ENCODE data around the gene D2HGDH.

The D2HGDH gene

DNA sequence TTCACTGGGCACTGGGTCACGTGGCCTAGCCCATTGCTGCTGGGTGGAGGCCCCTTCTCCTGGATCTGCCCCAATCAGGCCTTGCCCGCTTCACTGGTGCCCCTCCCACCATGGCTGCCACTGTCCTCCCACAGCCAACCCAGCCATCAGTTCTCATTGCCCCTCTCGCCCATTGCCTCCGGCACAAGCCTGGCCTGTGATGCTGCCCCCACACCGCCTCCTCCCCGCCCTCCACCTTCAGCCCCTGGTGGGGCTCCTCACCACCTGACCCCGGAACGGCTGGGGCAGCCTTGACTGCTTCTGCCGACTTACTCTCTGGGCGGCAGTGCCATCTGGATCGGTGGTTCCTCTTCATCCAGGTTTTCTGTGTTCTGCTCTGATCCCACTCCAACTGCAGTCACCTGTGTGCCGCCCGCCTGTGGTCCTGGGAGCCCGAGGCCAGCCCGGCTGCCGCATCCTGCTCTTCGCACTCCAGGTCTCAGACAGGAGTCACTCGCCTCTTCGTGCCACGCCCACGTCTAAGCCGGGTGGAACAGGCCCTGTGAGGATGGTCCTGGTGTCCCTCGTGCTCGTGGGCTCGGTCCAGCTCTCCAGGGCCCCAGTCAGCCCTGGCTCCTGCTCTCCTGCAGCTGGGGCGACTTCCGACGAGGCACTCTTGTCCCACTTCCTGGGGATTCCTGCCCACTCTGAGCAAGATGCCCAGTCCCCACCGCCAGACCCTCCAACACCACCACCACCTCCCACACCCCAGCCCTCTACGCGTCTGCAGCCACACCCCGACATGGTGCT is 14.2 kb downstream of the D2HGDH start:
- no peak overlapping the region for H3K4me2 ChIP-seq (ENCODE audit: insufficient read depth, low read length, poor library complexity, severe bottlenecking)
- peak overlapping the region; percentile 70 for H3K9ac ChIP-seq (ENCODE audit: low read depth, low read length, poor library complexity)
- peaks cover 3 to 24% of the 10 kb centered on the region in 2 donors for H3K9me3 ChIP-seq (replicated peaks in 1 of 2; ENCODE audit: control insufficient read depth in 2 of 2, insufficient read depth in 1 of 2, low read depth in 1 of 2, low read length in 2 of 2)
- no peak overlapping the region for H3K23ac ChIP-seq (ENCODE audit: low read depth, low read length, poor library complexity)
- no peaks in the 10 kb centered on the region for H3K27me3 ChIP-seq (ENCODE audit: control insufficient read depth in 3 of 3, insufficient read depth in 3 of 3, low read depth in 1 of 3, low read length in 3 of 3)
- H3K4me1 ChIP-seq (ENCODE audit: control insufficient read depth in 2 of 2, insufficient read depth in 1 of 2, low read depth in 1 of 2, low read length in 2 of 2) = peaks cover 0 to 2% of the 10 kb centered on the region in 2 donors
- H3K14ac ChIP-seq (ENCODE audit: low read length) = no peak overlapping the region
- peaks cover 29 to 62% of the 10 kb centered on the region in 2 donors for H3K36me3 ChIP-seq (replicated peaks in 1 of 2; ENCODE audit: control insufficient read depth in 2 of 2, insufficient read depth in 2 of 2, low read length in 2 of 2)
- H2BK120ac ChIP-seq (ENCODE audit: low read depth, low read length) = no peak overlapping the region
- H3K4ac ChIP-seq (ENCODE audit: low read length) = no peak overlapping the region
- H3K4me3 ChIP-seq (ENCODE audit: low read length in 2 of 2) = no peak overlapping the region
- no peak overlapping the region for H2BK12ac ChIP-seq (ENCODE audit: low read length)
- H2AK5ac ChIP-seq (ENCODE audit: low read depth, low read length) = no peak overlapping the region
- H2BK15ac ChIP-seq (ENCODE audit: low read length) = no peak overlapping the region
- peaks cover 6% of the 10 kb centered on the region for H3K79me1 ChIP-seq (ENCODE audit: low read depth, low read length)
- no peak overlapping the region for H2BK5ac ChIP-seq (ENCODE audit: low read length)
- no CpG with 5 or more reads among the region's 32 CpGs for WGBS, 2 donors (ENCODE audit: extremely low coverage in 2 of 2, insufficient read length in 2 of 2, insufficient replicate concordance in 1 of 2)
- H4K91ac ChIP-seq (ENCODE audit: low read depth, low read length, poor library complexity) = no peak overlapping the region
- H2AFZ ChIP-seq (ENCODE audit: low read length) = no peak overlapping the region
- H4K8ac ChIP-seq (ENCODE audit: low read depth, low read length) = no peak overlapping the region
- no peak overlapping the region for H3K27ac ChIP-seq (replicated peaks; ENCODE audit: low read length)
- no peak overlapping the region for H3K18ac ChIP-seq (ENCODE audit: low read length)
- DNase-seq (ENCODE audit: low spot score) = no peak

GRCh38 chr2:241750076-241750840 is 15.8 kb downstream of the D2HGDH start:
- peaks cover 0 to 2% of the 10 kb centered on the region in 2 donors for H3K4me1 ChIP-seq (ENCODE audit: control insufficient read depth in 2 of 2, insufficient read depth in 1 of 2, low read depth in 1 of 2, low read length in 2 of 2)

GRCh38 chr2:241751152-241751551 is 16.7 kb downstream of the D2HGDH start:
- H2BK120ac ChIP-seq (ENCODE audit: low read depth, low read length) = no peak overlapping the region
- no peak overlapping the region for H2AFZ ChIP-seq (ENCODE audit: low read length)
- H3K4me3 ChIP-seq (ENCODE audit: low read length in 2 of 2) = no peak overlapping the region
- H3K18ac ChIP-seq (ENCODE audit: low read length) = peak overlapping the region; percentile 5
- H3K14ac ChIP-seq (ENCODE audit: low read length) = no peak overlapping the region
- no peak overlapping the region for H2BK5ac ChIP-seq (ENCODE audit: low read length)
- no peak overlapping the region for H3K9ac ChIP-seq (ENCODE audit: low read depth, low read length, poor library complexity)
- peaks cover 10% of the 10 kb centered on the region for H3K79me1 ChIP-seq (ENCODE audit: low read depth, low read length)
- H2BK12ac ChIP-seq (ENCODE audit: low read length) = no peak overlapping the region
- DNase-seq (ENCODE audit: low spot score) = no peak
- no peak overlapping the region for H2AK5ac ChIP-seq (ENCODE audit: low read depth, low read length)
- no peak overlapping the region for H3K27ac ChIP-seq (replicated peaks; ENCODE audit: low read length)
- peaks cover 20 to 49% of the 10 kb centered on the region in 2 donors for H3K36me3 ChIP-seq (replicated peaks in 1 of 2; ENCODE audit: control insufficient read depth in 2 of 2, insufficient read depth in 2 of 2, low read length in 2 of 2)
- H3K4me2 ChIP-seq (ENCODE audit: insufficient read depth, low read length, poor library complexity, severe bottlenecking) = no peak overlapping the region
- H3K4ac ChIP-seq (ENCODE audit: low read length) = no peak overlapping the region
- H4K91ac ChIP-seq (ENCODE audit: low read depth, low read length, poor library complexity) = no peak overlapping the region
- H3K23ac ChIP-seq (ENCODE audit: low read depth, low read length, poor library complexity) = no peak overlapping the region
- peaks cover 0 to 6% of the 10 kb centered on the region in 2 donors for H3K9me3 ChIP-seq (replicated peaks in 1 of 2; ENCODE audit: control insufficient read depth in 2 of 2, insufficient read depth in 1 of 2, low read depth in 1 of 2, low read length in 2 of 2)
- no CpG with 5 or more reads among the region's 15 CpGs for WGBS, 2 donors (ENCODE audit: extremely low coverage in 2 of 2, insufficient read length in 2 of 2, insufficient replicate concordance in 1 of 2)
- no peak overlapping the region for H4K8ac ChIP-seq (ENCODE audit: low read depth, low read length)
- peaks cover 0 to 2% of the 10 kb centered on the region in 2 donors for H3K4me1 ChIP-seq (ENCODE audit: control insufficient read depth in 2 of 2, insufficient read depth in 1 of 2, low read depth in 1 of 2, low read length in 2 of 2)
- no peaks in the 10 kb centered on the region for H3K27me3 ChIP-seq (ENCODE audit: control insufficient read depth in 3 of 3, insufficient read depth in 3 of 3, low read depth in 1 of 3, low read length in 3 of 3)
- no peak overlapping the region for H2BK15ac ChIP-seq (ENCODE audit: low read length)

More at GRCh38 chr2:241750076-241750840, 15.8 kb downstream of the D2HGDH start:
- DNase-seq (ENCODE audit: low spot score) = no peak
- H3K4me2 ChIP-seq (ENCODE audit: insufficient read depth, low read length, poor library complexity, severe bottlenecking) = no peak overlapping the region
- H3K27ac ChIP-seq (replicated peaks; ENCODE audit: low read length) = no peak overlapping the region
- no peaks in the 10 kb centered on the region for H3K27me3 ChIP-seq (ENCODE audit: control insufficient read depth in 3 of 3, insufficient read depth in 3 of 3, low read depth in 1 of 3, low read length in 3 of 3)
- no CpG with 5 or more reads among the region's 22 CpGs for WGBS, 2 donors (ENCODE audit: extremely low coverage in 2 of 2, insufficient read length in 2 of 2, insufficient replicate concordance in 1 of 2)
- no peak overlapping the region for H2AFZ ChIP-seq (ENCODE audit: low read length)
- H2BK15ac ChIP-seq (ENCODE audit: low read length) = no peak overlapping the region
- peaks cover 21 to 46% of the 10 kb centered on the region in 2 donors for H3K36me3 ChIP-seq (replicated peaks in 1 of 2; ENCODE audit: control insufficient read depth in 2 of 2, insufficient read depth in 2 of 2, low read length in 2 of 2)
- H3K18ac ChIP-seq (ENCODE audit: low read length) = no peak overlapping the region
- H3K23ac ChIP-seq (ENCODE audit: low read depth, low read length, poor library complexity) = peak overlapping the region; percentile 95
- no peak overlapping the region for H3K4me3 ChIP-seq (ENCODE audit: low read length in 2 of 2)
- H3K4ac ChIP-seq (ENCODE audit: low read length) = no peak overlapping the region
- no peak overlapping the region for H2BK5ac ChIP-seq (ENCODE audit: low read length)
- H3K9me3 ChIP-seq (replicated peaks in 1 of 2; ENCODE audit: control insufficient read depth in 2 of 2, insufficient read depth in 1 of 2, low read depth in 1 of 2, low read length in 2 of 2) = peaks cover 3 to 15% of the 10 kb centered on the region in 2 donors
- no peak overlapping the region for H3K14ac ChIP-seq (ENCODE audit: low read length)
- no peak overlapping the region for H2BK120ac ChIP-seq (ENCODE audit: low read depth, low read length)
- no peak overlapping the region for H2BK12ac ChIP-seq (ENCODE audit: low read length)
- H2AK5ac ChIP-seq (ENCODE audit: low read depth, low read length) = peak overlapping the region; percentile 46
- H3K79me1 ChIP-seq (ENCODE audit: low read depth, low read length) = peaks cover 8% of the 10 kb centered on the region
- no peak overlapping the region for H4K91ac ChIP-seq (ENCODE audit: low read depth, low read length, poor library complexity)
- H3K9ac ChIP-seq (ENCODE audit: low read depth, low read length, poor library complexity) = no peak overlapping the region
- H4K8ac ChIP-seq (ENCODE audit: low read depth, low read length) = no peak overlapping the region

- Histone ChIP-seq H3K18ac (ENCODE audit: low read length) (no peak overlapping the region), H2AK5ac (ENCODE audit: low read depth, low read length) (no peak overlapping the region), H3K4me3 (ENCODE audit: low read length in 2 of 2) (no peak overlapping the region), H2BK120ac (ENCODE audit: low read depth, low read length) (no peak overlapping the region), H3K23ac (ENCODE audit: low read depth, low read length, poor library complexity) (peak overlapping the region; percentile 44), H3K14ac (ENCODE audit: low read length) (no peak overlapping the region), H3K9me3 (replicated peaks in 1 of 2; ENCODE audit: control insufficient read depth in 2 of 2, insufficient read depth in 1 of 2, low read depth in 1 of 2, low read length in 2 of 2) (peaks cover 0 to 4% of the 10 kb centered on the region in 2 donors), H3K36me3 (replicated peaks in 1 of 2; ENCODE audit: control insufficient read depth in 2 of 2, insufficient read depth in 2 of 2, low read length in 2 of 2) (peaks cover 20 to 49% of the 10 kb centered on the region in 2 donors), H4K91ac (ENCODE audit: low read depth, low read length, poor library complexity) (no peak overlapping the region), H2BK15ac (ENCODE audit: low read length) (no peak overlapping the region), H3K79me1 (ENCODE audit: low read depth, low read length) (peaks cover 10% of the 10 kb centered on the region), H3K27ac (replicated peaks; ENCODE audit: low read length) (no peak overlapping the region), H2BK5ac (ENCODE audit: low read length) (no peak overlapping the region), H3K4me1 (ENCODE audit: control insufficient read depth in 2 of 2, insufficient read depth in 1 of 2, low read depth in 1 of 2, low read length in 2 of 2) (peaks cover 0 to 2% of the 10 kb centered on the region in 2 donors), H3K4ac (ENCODE audit: low read length) (no peak overlapping the region), H2BK12ac (ENCODE audit: low read length) (no peak overlapping the region), H4K8ac (ENCODE audit: low read depth, low read length) (no peak overlapping the region), H3K4me2 (ENCODE audit: insufficient read depth, low read length, poor library complexity, severe bottlenecking) (no peak overlapping the region), H3K9ac (ENCODE audit: low read depth, low read length, poor library complexity) (no peak overlapping the region), H2AFZ (ENCODE audit: low read length) (no peak overlapping the region), H3K27me3 (ENCODE audit: control insufficient read depth in 3 of 3, insufficient read depth in 3 of 3, low read depth in 1 of 3, low read length in 3 of 3) (no peaks in the 10 kb centered on the region)
- no CpG with 5 or more reads among the region's 18 CpGs for WGBS, 2 donors (ENCODE audit: extremely low coverage in 2 of 2, insufficient read length in 2 of 2, insufficient replicate concordance in 1 of 2)
- no peak for DNase-seq (ENCODE audit: low spot score)
These were observed 17.3 kb downstream of the D2HGDH start for GRCh38 chr2:241751776-241752175.

Measured in neuronal stem cell (in vitro differentiated cells).